K562 (cell line): ENCODE results near the gene IPPK. TPM values are rescaled to one million over a fixed set of nuclear protein-coding genes. Genes with fewer than 3 reads are reported as not detected.

Experiments
- ATAC-seq: fragments of 200-7000 bp; cut with Tn5 transposase; 3 replicates; pipeline ENCODE4 v1.9.1; 2020; ENCODE audit warnings: moderate library complexity
- BruUV-seq: library from RNA; stranded (reverse); fragments of 400-500 nt; replicated peaks from 2 replicates; lab custom pipeline; 2021; lab: Mats Ljungman, UMichigan
- CTCF ChIA-PET: fragments of 300-600 bp; formaldehyde crosslinking; extraction: SDS; loops from one replicate; lab custom pipeline; 2021; ENCODE audit warnings: low intra/inter-chr PET ratio; lab: Yijun Ruan, JAX
- POLR2A ChIA-PET: fragments of 300-600, 350-650 bp; sonication (Branson Sonifier 250); formaldehyde crosslinking; extraction: SDS; loops from one replicate; lab custom pipeline; 2021; ENCODE audit warnings: antibody characterized with exemption, inconsistent platforms; lab: Yijun Ruan, JAX
- DNase-seq, 4 experiments: peaks; one replicate each; pipeline versions ENCODE4 v3.0.0 to v3.0.0-alpha.2; 2011 to 2018; ENCODE audit warnings: low spot score in 3 of 4, mixed read lengths in 3 of 4; ENCODE audit errors: extremely low read depth in 1 of 4
- FAIRE-seq: peaks from 2 replicates; lab custom pipeline; 2011; peaks lifted over from hg19 to GRCh38; lab: Jason Lieb, UNC
- H2AFZ ChIP-seq: 2 replicates; pipeline ENCODE4 v1.6.0; 2011; ENCODE audit warnings: low read depth, low read length, control low read depth, inconsistent platforms
- H3K27ac ChIP-seq: fragments of 200-600 bp; 3 replicates; pipeline ENCODE4 v1.8.0; 2011; ENCODE audit warnings: low read depth, mild to moderate bottlenecking, control low read depth, inconsistent platforms, low read length, moderate library complexity, mixed read lengths; ENCODE audit errors: extremely low read depth
- H3K27me3 ChIP-seq, 2 experiments: fragments of 300-600 bp in 1 of 2; 2 replicates in 1 of 2; 3 replicates in 1 of 2; pipeline versions ENCODE4 v1.6.0 to v1.8.0; 2011; ENCODE audit warnings: inconsistent platforms in 2 of 2, low read length in 2 of 2, mild to moderate bottlenecking in 1 of 2, mixed read lengths in 1 of 2, moderate library complexity in 1 of 2; ENCODE audit not compliant: control insufficient read depth in 2 of 2, insufficient read depth in 2 of 2
- H3K36me3 ChIP-seq: fragments of 300-600 bp; 3 replicates; pipeline ENCODE4 v1.8.0; 2011; ENCODE audit warnings: mild to moderate bottlenecking, low read length, inconsistent platforms; ENCODE audit not compliant: control insufficient read depth, insufficient read depth
- H3K4me1 ChIP-seq, 2 experiments: fragments of 200-600 bp in 1 of 2; replicated peaks in 1 of 2; 2 replicates in 1 of 2; 3 replicates in 1 of 2; pipeline versions ENCODE4 v1.5.1 to v1.8.0; 2011; ENCODE audit warnings: inconsistent platforms in 2 of 2, low read length in 2 of 2, mild to moderate bottlenecking in 1 of 2, mixed read lengths in 1 of 2, moderate library complexity in 1 of 2; ENCODE audit not compliant: control insufficient read depth in 2 of 2, insufficient read depth in 2 of 2
- H3K4me2 ChIP-seq: 2 replicates; pipeline ENCODE4 v1.6.1; 2011; ENCODE audit warnings: low read length, control low read depth, inconsistent platforms, mixed read lengths; ENCODE audit not compliant: insufficient read depth
- H3K4me3 ChIP-seq: fragments of 200-600 bp; sonication (generic), shearing (Covaris generic); 2 replicates; pipeline ENCODE4 v1.5.1; 2016; ENCODE audit warnings: control low read depth, inconsistent platforms
- H3K79me2 ChIP-seq: fragments of 200-600 bp; 3 replicates; pipeline ENCODE4 v1.8.0; 2011; ENCODE audit warnings: low read length, inconsistent platforms; ENCODE audit not compliant: control insufficient read depth, insufficient read depth
- H3K9ac ChIP-seq, 2 experiments: 2 replicates each; pipeline versions ENCODE4 v1.6.0 to v1.6.1; 2011; ENCODE audit warnings: low read depth in 2 of 2, low read length in 2 of 2, control low read depth in 1 of 2, inconsistent platforms in 1 of 2, mild to moderate bottlenecking in 1 of 2, mixed read lengths in 1 of 2; ENCODE audit not compliant: insufficient read depth in 1 of 2
- H3K9me1 ChIP-seq: one replicate; pipeline ENCODE4 v1.6.0; 2011; ENCODE audit warnings: inconsistent platforms, mild to moderate bottlenecking, low read length, moderate library complexity; ENCODE audit not compliant: control insufficient read depth, insufficient read depth
- H3K9me3 ChIP-seq: replicated peaks from 2 replicates; pipeline ENCODE4 v1.5.1; 2011; ENCODE audit warnings: low read depth, low read length, inconsistent platforms; ENCODE audit not compliant: control insufficient read depth, insufficient read depth
- H4K20me1 ChIP-seq: replicated peaks from 2 replicates; pipeline ENCODE4 v1.6.1; 2011; ENCODE audit warnings: low read length, inconsistent platforms, mixed read lengths; ENCODE audit not compliant: control insufficient read depth, insufficient read depth
- BRD4 ChIP-seq: fragments of 200-600 bp; sonication (generic); IDR thresholded peaks from 2 replicates; pipeline ENCODE4 v1.6.1; 2017; ENCODE audit warnings: inconsistent platforms
- ETV1 ChIP-seq: fragments of 450-650 bp; conservative IDR thresholded peaks from 2 replicates; pipeline ENCODE4 v1.6.1; 2016; ENCODE audit warnings: missing genetic modification characterization, control low read depth, low read depth, missing compliant biosample characterization
- HDAC2 ChIP-seq: fragments of 450-650 bp; IDR thresholded peaks from 2 replicates; pipeline ENCODE4 v1.6.1; 2016; ENCODE audit warnings: mild to moderate bottlenecking
- HEY1 ChIP-seq: fragments of 250-450 bp; sonication (Bioruptor Pico); IDR thresholded peaks from 2 replicates; pipeline ENCODE4 v1.5.0; 2020; ENCODE audit warnings: mild to moderate bottlenecking, moderate library complexity, borderline replicate concordance
- ID3 ChIP-seq, 2 experiments: fragments of 250-450 bp in 1 of 2; fragments of 450-650 bp in 1 of 2; sonication (Bioruptor Pico) in 1 of 2; IDR thresholded peaks; 2 replicates each; pipeline versions ENCODE4 v1.6.1 to v1.8.0; 2016 to 2021; ENCODE audit warnings: mild to moderate bottlenecking in 2 of 2, moderate library complexity in 2 of 2, missing compliant biosample characterization in 1 of 2, missing genetic modification characterization in 1 of 2
- IRF2 ChIP-seq: sonication (generic); formaldehyde crosslinking; IDR thresholded peaks from 2 replicates; pipeline ENCODE4 v1.8.1; 2022; ENCODE audit warnings: mild to moderate bottlenecking, missing genetic modification reagents
- LCOR ChIP-seq: sonication (generic); formaldehyde crosslinking; IDR thresholded peaks from 2 replicates; pipeline ENCODE4 v1.8.0; 2022; ENCODE audit warnings: mild to moderate bottlenecking, missing genetic modification reagents
- NEUROD1 ChIP-seq: fragments of 150-350 bp; IDR thresholded peaks from 2 replicates; pipeline ENCODE4 v1.6.1; 2014; ENCODE audit warnings: borderline replicate concordance, low read length, low read depth; ENCODE audit not compliant: partially characterized antibody
- NUFIP1 ChIP-seq: fragments of 450-650 bp; IDR thresholded peaks from 2 replicates; pipeline ENCODE4 v1.6.1; 2018; ENCODE audit not compliant: partially characterized antibody
- PHF8 ChIP-seq: fragments of 200-600 bp; sonication (generic); IDR thresholded peaks from 2 replicates; pipeline ENCODE4 v1.6.1; 2012; ENCODE audit warnings: mixed run types, mild to moderate bottlenecking, inconsistent platforms, low read length, moderate library complexity, borderline replicate concordance
- PHTF2 ChIP-seq: fragments of 250-450 bp; sonication (Bioruptor Pico); IDR thresholded peaks from 2 replicates; pipeline ENCODE4 v1.5.0; 2021; ENCODE audit warnings: mild to moderate bottlenecking
- SMAD2 ChIP-seq: fragments of 150-350 bp; IDR thresholded peaks from 2 replicates; pipeline ENCODE4 v1.6.1; 2014; ENCODE audit warnings: low read depth, mild to moderate bottlenecking, low read length
- THRA ChIP-seq: fragments of 450-650 bp; IDR thresholded peaks from 2 replicates; pipeline ENCODE4 v1.6.1; 2017; ENCODE audit warnings: mild to moderate bottlenecking, moderate library complexity
- ZNF133 ChIP-seq: fragments of 250-450 bp; sonication (Bioruptor Pico); IDR thresholded peaks from 2 replicates; pipeline ENCODE4 v1.4.0; 2020; ENCODE audit warnings: mild to moderate bottlenecking
- ZNF3 ChIP-seq: fragments of 250-450 bp; sonication (Bioruptor Pico); IDR thresholded peaks from 2 replicates; pipeline ENCODE4 v1.5.0; 2021; ENCODE audit warnings: mild to moderate bottlenecking, moderate library complexity
- ZNF561 ChIP-seq: fragments of 450-650 bp; formaldehyde crosslinking; conservative IDR thresholded peaks from 2 replicates; pipeline ENCODE4 v1.4.0; 2020; ENCODE audit warnings: mild to moderate bottlenecking, moderate library complexity
- WGBS: fragments of 100-300 bp; shearing (Covaris generic); methylation state at CpG from one replicate; pipeline ENCODE4 v1.1.6; 2016; ENCODE audit warnings: low coverage, mixed read lengths; ENCODE audit not compliant: insufficient coverage; ENCODE audit errors: missing lambda C conversion rate; 5-methylcytosine and 5-hydroxymethylcytosine counted together
- in situ Hi-C: fragments of 300-500 bp; cut with MboI; formaldehyde crosslinking; loops from 4 replicates; pipeline ENCODE4 v1.15.0; 2018; ENCODE audit warnings: inconsistent platforms, mixed read lengths
- intact Hi-C: fragments of 100-400 bp; cut with micrococcal nuclease; formaldehyde crosslinking; loops from 2 replicates; pipeline ENCODE4 v1.14.2; 2022
- polyA plus RNA-seq, 8 experiments: library from polyadenylated mRNA; depleted of rRNA in 4 of 8; stranded (reverse) in 5 of 8; unstranded in 3 of 8; fragments of >200 nt; fragmentation: Nextera tagmentation in 2 of 8; fragmentation: Illumina TruSeq in 1 of 8; extraction: Ambion mirVana in 2 of 8; extraction: Trizol in 1 of 8; gene quantifications; 2 replicates each; pipeline versions ENCODE4 v1.2.1 to v1.2.3, GENCODE V29; 2011 to 2014; ENCODE audit warnings: inconsistent platforms in 1 of 8, missing spikeins in 1 of 8
- total RNA-seq, 7 experiments: library from RNA; depleted of rRNA in 6 of 7; stranded (reverse); fragments of >200 nt in 6 of 7; fragmentation: Illumina TruSeq in 2 of 7; extraction: Trizol in 2 of 7; gene quantifications; 2 replicates each; pipeline versions ENCODE4 v1.2.1 to v1.2.3, GENCODE V29; 2011 to 2021; ENCODE audit warnings: low replicate concordance in 1 of 7

Gene IPPK
- total and polyA plus RNA-seq, 9 of the 15 experiments (the other 6 are each of a cell fraction or from before 2014, with no cell fraction given), result 3.1 to 22.2 (median 11.2) TPM

- no peak overlapping the region for H3K27ac ChIP-seq
- no TSS peak for BruUV-seq
- no peak overlapping the region for H3K4me3 ChIP-seq
- peaks cover 0 to 5% of the 10 kb centered on the region in 2 experiments; a peak in 1 of 5 replicates for H3K4me1 ChIP-seq
- H3K79me2 ChIP-seq, result no peaks in the 10 kb centered on the region
- ChIA-PET CTCF (interaction anchor here (1.2 to 1.8 kb wide), 5 partner anchors 128 to 500 kb away, joined by 5 to 16 read pairs (median 7); no protein-coding TSS in a partner anchor), POLR2A (no interaction called here)
- TF ChIP-seq SMAD2 (no peak), ZNF133 (CRISPR knock-in tag) (no peak), ZNF3 (CRISPR knock-in tag) (no peak), ETV1 (tag) (no peak), BRD4 (no peak), PHF8 (no peak), HDAC2 (no peak), NEUROD1 (no peak), ZNF561 (CRISPR knock-in tag) (no peak), IRF2 (CRISPR knock-in tag) (no peak), ID3 (CRISPR knock-in tag; IDR thresholded peaks at IDR 0.05) (no peak), ID3 (tag; IDR thresholded peaks at IDR 0.05) (no peak), NUFIP1 (no peak), THRA (no peak), PHTF2 (CRISPR knock-in tag) (no peak), LCOR (CRISPR knock-in tag) (no peak), HEY1 (no peak)
- H4K20me1 ChIP-seq, result no peaks in the 10 kb centered on the region
- FAIRE-seq (no peak), ATAC-seq (no peak), DNase-seq (no peak)
- no peak overlapping the region for H2AFZ ChIP-seq
- no peak overlapping the region for H3K9ac ChIP-seq
- peaks cover 67% of the 10 kb centered on the region for H3K36me3 ChIP-seq
- intact Hi-C loops (loop anchor here (1.0 to 10.0 kb wide), 5 partner anchors 126 to 495 kb away; no protein-coding TSS in a partner anchor), in situ Hi-C loops (loop anchor here (10.0 kb wide), 1 partner anchor 309 kb away; the partner anchor contains the start of genes CENPP and NOL8)
- H3K9me1 ChIP-seq, result no peaks in the 10 kb centered on the region
- H3K27me3 ChIP-seq, result no peaks in the 10 kb centered on the region
- 87% methylated on average over 9 of the region's 9 CpGs for WGBS
- H3K4me2 ChIP-seq, result no peak overlapping the region
- no peaks in the 10 kb centered on the region for H3K9me3 ChIP-seq
Observed at GRCh38 chr9:92633614-92634278, 36.2 kb downstream of the IPPK start.
